PC-9 (cell line): Measurements from ENCODE around the gene PAK6.

Source experiments
- CTCF ChIP-seq: fragments of 200-600 bp; sonication (generic); conservative IDR thresholded peaks from 2 replicates; pipeline ENCODE4 v1.6.1; 2017; ENCODE audit warnings: mixed run types, antibody characterized with exemption, mild to moderate bottlenecking, moderate library complexity
- EZH2 ChIP-seq: fragments of 200-600 bp; sonication (generic); IDR thresholded peaks from 2 replicates; pipeline ENCODE4 v1.8.0; 2017; ENCODE audit warnings: antibody characterized with exemption, low read depth

- TF ChIP-seq CTCF (no peak; the same call in 1 of the 2 replicates), EZH2 (no peak)
Observed at GRCh38 chr15:40282147-40282868, 43.4 kb downstream of the PAK6 start.
